ENCODE measurements around the gene PHYH. TPM values are rescaled to one million over a fixed set of nuclear protein-coding genes. Genes with fewer than 3 reads are reported as not detected.

Gene PHYH
- total and polyA plus RNA-seq, 2 donors from 2014 or later, result 45.8 to 166 TPM

- Histone ChIP-seq H3K4me3 (ENCODE audit: low read length in 3 of 3) (no peak overlapping the region), H3K27ac (ENCODE audit: low read depth in 2 of 2, low read length in 2 of 2) (no peak overlapping the region), H3K4me1 (ENCODE audit: control insufficient read depth in 2 of 3, insufficient read depth in 2 of 3, low read depth in 1 of 3, low read length in 3 of 3) (no peaks in the 10 kb centered on the region), H3K9ac (ENCODE audit: low read length in 3 of 3) (no peak overlapping the region), H3K36me3 (ENCODE audit: control insufficient read depth in 2 of 3, insufficient read depth in 3 of 3, low read length in 3 of 3) (peaks cover 0 to 6% (median 0%) of the 10 kb centered on the region in 3 donors), H3K9me3 (ENCODE audit: control insufficient read depth in 2 of 3, insufficient read depth in 1 of 3, low read length in 3 of 3) (no peaks in the 10 kb centered on the region), H3K27me3 (ENCODE audit: control insufficient read depth, insufficient read depth, low read length) (no peaks in the 10 kb centered on the region)
- no peak for TF ChIP-seq CTCF (IDR thresholded peaks at IDR 0.05; ENCODE audit: borderline replicate concordance, extremely low read depth, insufficient read depth)
- FAIRE-seq, result no peak
- intact Hi-C loops (cut with DNase I), result no loop called here
- DNase-seq, result no peak
These were observed 16.9 kb upstream of the PHYH start for GRCh38 chr10:13316635-13317311.

GRCh38 chr10:13315361-13315760 lies 15.5 kb upstream of the PHYH start:
- Histone ChIP-seq H3K9ac (ENCODE audit: low read length in 3 of 3) (no peak overlapping the region), H3K36me3 (ENCODE audit: control insufficient read depth in 2 of 3, insufficient read depth in 3 of 3, low read length in 3 of 3) (peaks cover 0 to under 1% (median 0%) of the 10 kb centered on the region in 3 donors), H3K9me3 (ENCODE audit: control insufficient read depth in 2 of 3, insufficient read depth in 1 of 3, low read length in 3 of 3) (no peaks in the 10 kb centered on the region), H3K4me1 (ENCODE audit: control insufficient read depth in 2 of 3, insufficient read depth in 2 of 3, low read depth in 1 of 3, low read length in 3 of 3) (peaks cover 0 to 3% (median 0%) of the 10 kb centered on the region in 3 donors), H3K27me3 (ENCODE audit: control insufficient read depth, insufficient read depth, low read length) (no peaks in the 10 kb centered on the region), H3K27ac (ENCODE audit: low read depth in 2 of 2, low read length in 2 of 2) (no peak overlapping the region), H3K4me3 (ENCODE audit: low read length in 3 of 3) (no peak overlapping the region)
- DNase-seq, result no peak
- intact Hi-C loops (cut with DNase I), result no loop called here
- FAIRE-seq, result no peak
- TF ChIP-seq CTCF (IDR thresholded peaks at IDR 0.05; ENCODE audit: borderline replicate concordance, extremely low read depth, insufficient read depth), result no peak

GRCh38 chr10:13311177-13311575 lies 11.3 kb upstream of the PHYH start:
- no peak overlapping the region for H3K4me3 ChIP-seq (ENCODE audit: low read length in 3 of 3)
- no peak overlapping the region for H3K9ac ChIP-seq (ENCODE audit: low read length in 3 of 3)
- no peaks in the 10 kb centered on the region for H3K9me3 ChIP-seq (ENCODE audit: control insufficient read depth in 2 of 3, insufficient read depth in 1 of 3, low read length in 3 of 3)
- FAIRE-seq (no peak), DNase-seq (no peak)
- no peaks in the 10 kb centered on the region for H3K36me3 ChIP-seq (ENCODE audit: control insufficient read depth in 2 of 3, insufficient read depth in 3 of 3, low read length in 3 of 3)
- H3K4me1 ChIP-seq (ENCODE audit: control insufficient read depth in 2 of 3, insufficient read depth in 2 of 3, low read depth in 1 of 3, low read length in 3 of 3), result peaks cover 0 to 3% (median 0%) of the 10 kb centered on the region in 3 donors
- H3K27me3 ChIP-seq (ENCODE audit: control insufficient read depth, insufficient read depth, low read length), result no peaks in the 10 kb centered on the region
- TF ChIP-seq CTCF (IDR thresholded peaks at IDR 0.05; ENCODE audit: borderline replicate concordance, extremely low read depth, insufficient read depth), result no peak
- H3K27ac ChIP-seq (ENCODE audit: low read depth in 2 of 2, low read length in 2 of 2), result no peak overlapping the region
- intact Hi-C loops (cut with DNase I), result no loop called here
